PFSK-1 (cell line): Measurements from ENCODE around the gene EIF4E2.

ENCODE experiments used
- FOXP2 ChIP-seq: optimal IDR thresholded peaks from 2 replicates; pipeline ENCODE3; 2011; ENCODE audit warnings: borderline replicate concordance, control low read depth, inconsistent platforms; ENCODE audit not compliant: insufficient read depth; ENCODE audit errors: extremely low read length, extremely low read depth
- POLR2AphosphoS5 ChIP-seq: IDR thresholded peaks from 2 replicates; pipeline ENCODE4 v1.6.1; 2012; ENCODE audit warnings: low read depth, mild to moderate bottlenecking, control low read depth, low read length, moderate library complexity
- REST ChIP-seq, 2 experiments: IDR thresholded peaks; 2 replicates each; pipeline versions ENCODE4 v1.6.1 to v1.8.0; 2011 to 2012; ENCODE audit warnings: low read depth in 2 of 2, low read length in 2 of 2, control low read depth in 1 of 2, inconsistent platforms in 1 of 2, mild to moderate bottlenecking in 1 of 2, moderate library complexity in 1 of 2; ENCODE audit not compliant: insufficient read depth in 1 of 2
- SIN3A ChIP-seq: IDR thresholded peaks from 2 replicates; pipeline ENCODE4 v1.6.1; 2012; ENCODE audit warnings: mild to moderate bottlenecking, low read length, moderate library complexity, borderline replicate concordance; ENCODE audit not compliant: insufficient read depth
- TAF1 ChIP-seq: IDR thresholded peaks from 2 replicates; pipeline ENCODE4 v1.6.1; 2012; ENCODE audit warnings: low read length, control low read depth, borderline replicate concordance; ENCODE audit not compliant: insufficient read depth

GRCh38 chr2:232593982-232594381 is 43.5 kb downstream of the EIF4E2 start:
- no peak for TF ChIP-seq TAF1
- no peak for TF ChIP-seq POLR2AphosphoS5
- no peak for TF ChIP-seq REST (IDR thresholded peaks at IDR 0.05; ENCODE audit: insufficient read depth in 1 of 2, low read depth in 2 of 2, low read length in 2 of 2)
- TF ChIP-seq FOXP2 = no peak
- TF ChIP-seq SIN3A = no peak
